PC-3 (cell line): ENCODE measurements around the gene HNMT. TPM values are rescaled to one million over a fixed set of nuclear protein-coding genes. Genes with fewer than 3 reads are reported as not detected.

ENCODE experiments used
- ATAC-seq: fragments of 200-7000 bp; cut with Tn5 transposase; 2 replicates; pipeline ENCODE4 v1.9.1; 2020; ENCODE audit warnings: mild to moderate bottlenecking, moderate library complexity
- BruUV-seq: library from RNA; stranded (reverse); fragments of 400-500 nt; replicated peaks from 2 replicates; lab custom pipeline; 2021; lab: Mats Ljungman, UMichigan
- CTCF ChIA-PET: fragments of 300-600 bp; sonication (Branson Sonifier 250); formaldehyde crosslinking; loops from one replicate; lab custom pipeline; 2022; ENCODE audit warnings: antibody characterized with exemption; lab: Charles Lee
- POLR2A ChIA-PET: fragments of 300-600 bp; sonication (Branson Sonifier 250); formaldehyde crosslinking; loops from one replicate; lab custom pipeline; 2022; ENCODE audit warnings: antibody characterized with exemption; ENCODE audit not compliant: unreplicated experiment; lab: Charles Lee
- DNase-seq: peaks from one replicate; pipeline ENCODE4 v3.0.0-alpha.2; 2015
- H2AFZ ChIP-seq: fragments of 300-600 bp; sonication (generic); 2 replicates; pipeline ENCODE4 v1.6.0; 2016; ENCODE audit warnings: antibody characterized with exemption, low read length
- H3F3A ChIP-seq: fragments of 300-600 bp; sonication (generic); one replicate; pipeline ENCODE4 v1.6.0; 2017; ENCODE audit warnings: antibody characterized with exemption, low read length, control low read depth, mild to moderate bottlenecking; ENCODE audit not compliant: unreplicated experiment
- H3K27ac ChIP-seq: fragments of 300-600 bp; sonication (generic); 2 replicates; pipeline ENCODE4 v1.5.1; 2016; ENCODE audit warnings: mild to moderate bottlenecking, low read length
- H3K27me3 ChIP-seq: fragments of 300-600 bp; sonication (generic); 2 replicates; pipeline ENCODE4 v1.6.1; 2016; ENCODE audit warnings: low read length, mixed read lengths
- H3K36me3 ChIP-seq: fragments of 300-600 bp; sonication (generic); 2 replicates; pipeline ENCODE4 v1.6.1; 2016; ENCODE audit warnings: low read depth, mixed run types, low read length, mixed read lengths
- H3K4me1 ChIP-seq: fragments of 300-600 bp; sonication (generic); 2 replicates; pipeline ENCODE4 v1.5.1; 2016; ENCODE audit warnings: low read length; ENCODE audit not compliant: insufficient read depth
- H3K4me2 ChIP-seq: fragments of 300-600 bp; sonication (generic); 2 replicates; pipeline ENCODE4 v1.6.0; 2016; ENCODE audit warnings: low read length
- H3K4me3 ChIP-seq: fragments of 300-600 bp; sonication (generic); 2 replicates; pipeline ENCODE4 v1.5.1; 2016; ENCODE audit warnings: mild to moderate bottlenecking, low read length, mixed read lengths
- H3K79me2 ChIP-seq: fragments of 300-600 bp; sonication (generic); 2 replicates; pipeline ENCODE4 v1.6.1; 2017; ENCODE audit warnings: low read length, mixed read lengths
- H3K9ac ChIP-seq: fragments of 300-600 bp; sonication (generic); 2 replicates; pipeline ENCODE4 v1.6.0; 2016; ENCODE audit warnings: mild to moderate bottlenecking, low read length
- H3K9me2 ChIP-seq: fragments of 300-600 bp; sonication (generic); replicated peaks from 2 replicates; pipeline ENCODE4 v1.6.1; 2016; ENCODE audit warnings: mixed run types, low read length, mixed read lengths
- H3K9me3 ChIP-seq: fragments of 300-600 bp; sonication (generic); 2 replicates; pipeline ENCODE4 v1.6.1; 2016; ENCODE audit warnings: low read length, mixed read lengths
- H4K20me1 ChIP-seq: fragments of 300-600 bp; sonication (generic); 2 replicates; pipeline ENCODE4 v1.6.1; 2016; ENCODE audit warnings: low read length, mixed read lengths
- CTCF ChIP-seq: fragments of 300-600 bp; sonication (generic); conservative IDR thresholded peaks from 2 replicates; pipeline ENCODE4 v1.5.1; 2017; ENCODE audit warnings: antibody characterized with exemption, low read depth, mild to moderate bottlenecking, low read length
- EZH2 ChIP-seq: fragments of 300-600 bp; sonication (generic); IDR thresholded peaks from one replicate; pipeline ENCODE4 v1.6.1; 2017; ENCODE audit warnings: antibody characterized with exemption, mild to moderate bottlenecking, low read length; ENCODE audit not compliant: unreplicated experiment
- EZH2phosphoT487 ChIP-seq: fragments of 300-600 bp; sonication (generic); IDR thresholded peaks from 2 replicates; pipeline ENCODE4 v1.6.1; 2018; ENCODE audit warnings: mild to moderate bottlenecking, antibody characterized with exemption, low read length, borderline replicate concordance
- intact Hi-C: fragments of 100-400 bp; cut with micrococcal nuclease; formaldehyde crosslinking; loops from 2 replicates; pipeline ENCODE4 v1.9.0; 2023
- total RNA-seq: library from RNA; depleted of rRNA; stranded (reverse); fragments of >200 nt; gene quantifications from 2 replicates; pipeline ENCODE4 v1.2.3, GENCODE V29; 2014

Gene HNMT
- total RNA-seq, 1 experiment from 2014 or later = 7.1 TPM

GRCh38 chr2:137948894-137949293, 15.4 kb upstream of the HNMT start:
- Histone ChIP-seq H4K20me1 (no peaks in the 10 kb centered on the region), H3K36me3 (no peaks in the 10 kb centered on the region), H3K9me2 (no peaks in the 10 kb centered on the region), H3K9me3 (no peaks in the 10 kb centered on the region), H3K9ac (no peak overlapping the region), H3K4me3 (no peak overlapping the region), H3K27ac (no peak overlapping the region), H3K79me2 (no peaks in the 10 kb centered on the region), H2AFZ (no peak overlapping the region), H3K27me3 (no peaks in the 10 kb centered on the region), H3K4me1 (peaks cover 6% of the 10 kb centered on the region), H3K4me2 (no peak overlapping the region), H3F3A (no peaks in the 10 kb centered on the region)
- ChIA-PET POLR2A (no interaction called here), CTCF (no interaction called here)
- ATAC-seq (no peak), DNase-seq (no peak)
- BruUV-seq = no TSS peak
- TF ChIP-seq EZH2phosphoT487 (no peak), EZH2 (no peak), CTCF (no peak)
- intact Hi-C loops = loop anchor here (10.0 kb wide), 1 partner anchor 566 kb away; no protein-coding TSS in a partner anchor

- H3K9me2 ChIP-seq = no peaks in the 10 kb centered on the region
- intact Hi-C loops = no loop called here
- no peaks in the 10 kb centered on the region for H3K4me1 ChIP-seq
- no peak overlapping the region for H3K4me2 ChIP-seq
- no peaks in the 10 kb centered on the region for H3F3A ChIP-seq
- TF ChIP-seq EZH2phosphoT487 = no peak
- no peak for TF ChIP-seq EZH2
- no peak for TF ChIP-seq CTCF
- ATAC-seq (no peak), DNase-seq (no peak)
- H3K27ac ChIP-seq = no peak overlapping the region
- no peaks in the 10 kb centered on the region for H4K20me1 ChIP-seq
- no peak overlapping the region for H3K4me3 ChIP-seq
- no TSS peak for BruUV-seq
- no peaks in the 10 kb centered on the region for H3K36me3 ChIP-seq
- no peak overlapping the region for H2AFZ ChIP-seq
- no peak overlapping the region for H3K9ac ChIP-seq
- ChIA-PET CTCF (no interaction called here), POLR2A (interaction anchor here (0.7 kb wide), 1 partner anchor 10 kb away, joined by 3 read pairs; no protein-coding TSS in a partner anchor)
- H3K9me3 ChIP-seq = no peaks in the 10 kb centered on the region
- H3K79me2 ChIP-seq = no peaks in the 10 kb centered on the region
- no peaks in the 10 kb centered on the region for H3K27me3 ChIP-seq
Observed at GRCh38 chr2:137950238-137950637, 14.0 kb upstream of the HNMT start.

- TF ChIP-seq EZH2 (no peak), CTCF (no peak), EZH2phosphoT487 (no peak)
- Histone ChIP-seq H3K9ac (no peak overlapping the region), H3K4me2 (no peak overlapping the region), H3K36me3 (no peaks in the 10 kb centered on the region), H4K20me1 (no peaks in the 10 kb centered on the region), H3K27ac (no peak overlapping the region), H3K9me3 (no peaks in the 10 kb centered on the region), H3K4me3 (no peak overlapping the region), H3K79me2 (no peaks in the 10 kb centered on the region), H3K4me1 (no peaks in the 10 kb centered on the region), H3K9me2 (no peaks in the 10 kb centered on the region), H2AFZ (no peak overlapping the region), H3F3A (no peaks in the 10 kb centered on the region), H3K27me3 (no peaks in the 10 kb centered on the region)
- intact Hi-C loops = no loop called here
- BruUV-seq = no TSS peak
- POLR2A ChIA-PET = no interaction called here
- CTCF ChIA-PET = no interaction called here
- ATAC-seq (no peak), DNase-seq (no peak)
Observed at GRCh38 chr2:137951586-137951985, 12.7 kb upstream of the HNMT start.
